HepG2 (cell line): ENCODE data around the gene TSPAN11. TPM values are rescaled to one million over a fixed set of nuclear protein-coding genes. Genes with fewer than 3 reads are reported as not detected.

Source experiments
- ATAC-seq: fragments of 200-7000 bp; cut with Tn5 transposase; 3 replicates; pipeline ENCODE4 v1.9.1; 2020; ENCODE audit warnings: mild to moderate bottlenecking, moderate library complexity
- BruUV-seq: library from RNA; stranded (reverse); fragments of 400-500 nt; replicated peaks from 2 replicates; lab custom pipeline; 2021; lab: Mats Ljungman, UMichigan
- CTCF ChIA-PET: fragments of 300-600 bp; formaldehyde crosslinking; extraction: SDS; loops from one replicate; lab custom pipeline; 2021; ENCODE audit warnings: low total read pairs, inconsistent platforms, low intra/inter-chr PET ratio; lab: Yijun Ruan, JAX
- POLR2A ChIA-PET: fragments of 350-600 bp; sonication (Branson Sonifier 250); formaldehyde crosslinking; loops from one replicate; lab custom pipeline; 2020; ENCODE audit warnings: antibody characterized with exemption, inconsistent platforms; lab: Yijun Ruan, JAX
- DNase-seq: peaks from one replicate; pipeline ENCODE4 v3.0.0-alpha.2; 2015; ENCODE audit warnings: low spot score
- FAIRE-seq: peaks from 3 replicates; lab custom pipeline; 2011; peaks lifted over from hg19 to GRCh38; lab: Jason Lieb, UNC
- H2AFZ ChIP-seq: one replicate; pipeline ENCODE4 v1.6.1; 2011; ENCODE audit warnings: low read length, inconsistent platforms
- H3K27ac ChIP-seq: fragments of 300-600 bp; 3 replicates; pipeline ENCODE4 v1.8.0; 2011; ENCODE audit warnings: mixed run types, mild to moderate bottlenecking, mixed read lengths, low read length, inconsistent platforms; ENCODE audit not compliant: insufficient read depth; ENCODE audit errors: extremely low read length
- H3K27me3 ChIP-seq, 2 experiments: fragments of 200-600 bp in 1 of 2; 2 replicates in 1 of 2; 3 replicates in 1 of 2; pipeline versions ENCODE4 v1.6.0 to v1.8.0; 2011; ENCODE audit warnings: low read length in 2 of 2, mild to moderate bottlenecking in 2 of 2, moderate library complexity in 2 of 2, inconsistent platforms in 1 of 2; ENCODE audit not compliant: insufficient read depth in 2 of 2, control insufficient read depth in 1 of 2
- H3K36me3 ChIP-seq, 2 experiments: fragments of 200-600 bp in 1 of 2; replicated peaks in 1 of 2; 2 replicates in 1 of 2; 3 replicates in 1 of 2; pipeline versions ENCODE4 v1.5.1 to v1.8.0; 2011; ENCODE audit warnings: low read length in 2 of 2, inconsistent platforms in 1 of 2; ENCODE audit not compliant: insufficient read depth in 2 of 2, control insufficient read depth in 1 of 2
- H3K4me1 ChIP-seq: 2 replicates; pipeline ENCODE4 v1.5.1; 2012; ENCODE audit warnings: low read length, inconsistent platforms; ENCODE audit not compliant: insufficient read depth
- H3K4me2 ChIP-seq: 2 replicates; pipeline ENCODE4 v1.6.0; 2011; ENCODE audit warnings: low read depth, low read length, inconsistent platforms
- H3K4me3 ChIP-seq, 3 experiments: fragments of 200-600 bp in 1 of 3; sonication (generic), shearing (Covaris generic) in 1 of 3; replicated peaks in 1 of 3; 2 replicates each; pipeline ENCODE4 v1.5.1; 2011 to 2016; ENCODE audit warnings: low read length in 3 of 3, inconsistent platforms in 2 of 3, low read depth in 2 of 3, mild to moderate bottlenecking in 2 of 3, control low read depth in 1 of 3, mixed read lengths in 1 of 3; ENCODE audit not compliant: insufficient read depth in 1 of 3
- H3K79me2 ChIP-seq: one replicate; pipeline ENCODE4 v1.6.1; 2011; ENCODE audit warnings: low read length, inconsistent platforms; ENCODE audit not compliant: insufficient read depth
- H3K9ac ChIP-seq: 2 replicates; pipeline ENCODE4 v1.6.0; 2011; ENCODE audit warnings: mild to moderate bottlenecking, low read depth, low read length, inconsistent platforms; ENCODE audit not compliant: insufficient read depth
- H3K9me3 ChIP-seq: 2 replicates; pipeline ENCODE4 v1.5.1; 2012; ENCODE audit warnings: mild to moderate bottlenecking, low read length
- H4K20me1 ChIP-seq: 2 replicates; pipeline ENCODE4 v1.6.0; 2011; ENCODE audit warnings: inconsistent platforms, mild to moderate bottlenecking, low read length, moderate library complexity; ENCODE audit not compliant: insufficient read depth
- ETS1 ChIP-seq: sonication (generic); formaldehyde crosslinking; IDR thresholded peaks from 2 replicates; pipeline ENCODE4 v1.4.0; 2020; ENCODE audit warnings: missing genetic modification reagents
- HMGXB4 ChIP-seq, 2 experiments: sonication (generic) in 1 of 2; formaldehyde crosslinking in 1 of 2; IDR thresholded peaks; 2 replicates each; pipeline versions ENCODE4 v1.4.0 to v1.6.1; 2018 to 2020; ENCODE audit warnings: missing genetic modification reagents in 2 of 2, borderline replicate concordance in 1 of 2, low read depth in 1 of 2, mild to moderate bottlenecking in 1 of 2, missing biosample characterization in 1 of 2
- KAT2B ChIP-seq: fragments of 150-350 bp; IDR thresholded peaks from 2 replicates; pipeline ENCODE4 v1.6.1; 2014; ENCODE audit warnings: low read depth, low read length, borderline replicate concordance
- KLF11 ChIP-seq: IDR thresholded peaks from 2 replicates; pipeline ENCODE4 v1.6.1; 2016; ENCODE audit warnings: missing compliant biosample characterization
- U2AF2 ChIP-seq: fragments of 200-400 bp; formaldehyde crosslinking; IDR thresholded peaks from 2 replicates; pipeline ENCODE4 v1.6.1; 2017; ENCODE audit warnings: low read depth, mild to moderate bottlenecking, low read length
- ZBTB37 ChIP-seq: sonication (generic); formaldehyde crosslinking; IDR thresholded peaks from 2 replicates; pipeline ENCODE4 v1.4.0; 2020; ENCODE audit warnings: mild to moderate bottlenecking, missing genetic modification reagents
- ZNF564 ChIP-seq: sonication (generic); formaldehyde crosslinking; IDR thresholded peaks from 2 replicates; pipeline ENCODE4 v1.8.1; 2023; ENCODE audit warnings: mild to moderate bottlenecking, missing genetic modification reagents
- ZNF619 ChIP-seq: sonication (generic); formaldehyde crosslinking; IDR thresholded peaks from 2 replicates; pipeline ENCODE4 v1.4.0; 2020; ENCODE audit warnings: mild to moderate bottlenecking, missing genetic modification reagents
- ZUFSP ChIP-seq: sonication (generic); formaldehyde crosslinking; IDR thresholded peaks from 2 replicates; pipeline ENCODE4 v1.9.0; 2021; ENCODE audit warnings: missing genetic modification reagents, mild to moderate bottlenecking, borderline replicate concordance
- WGBS: methylation state at CpG from one replicate; pipeline ENCODE4 v1.1.6; 2017; ENCODE audit warnings: low lambda C conversion rate; 5-methylcytosine and 5-hydroxymethylcytosine counted together
- in situ Hi-C: cut with HindIII; loops from 2 replicates; pipeline ENCODE4 v1.10.0; 2017; ENCODE audit warnings: low pct_unique_long_range_greater_than_20kb; ENCODE audit not compliant: extremely low pct_ligation_motif_present
- intact Hi-C: fragments of 100-400 bp; cut with micrococcal nuclease; formaldehyde crosslinking; loops from one replicate; pipeline ENCODE4 v1.10.0; 2022; ENCODE audit not compliant: unreplicated experiment
- polyA plus RNA-seq, 8 experiments: library from polyadenylated mRNA; depleted of rRNA in 3 of 8; stranded (reverse) in 7 of 8; unstranded in 1 of 8; fragments of >200 nt; fragmentation: Illumina TruSeq in 4 of 8; extraction: Trizol in 4 of 8; gene quantifications; 2 replicates each; pipeline versions ENCODE4 v1.2.1 to v1.2.3, GENCODE V29; 2011 to 2016; ENCODE audit warnings: low read depth in 4 of 8, missing spikeins in 1 of 8, mixed read lengths in 1 of 8; ENCODE audit not compliant: insufficient read depth in 1 of 8
- total RNA-seq, 5 experiments: library from RNA; depleted of rRNA; stranded (reverse); fragments of >200 nt; fragmentation: Illumina TruSeq; extraction: Trizol; gene quantifications; 2 replicates each; pipeline ENCODE4 v1.2.3, GENCODE V29; 2016; ENCODE audit warnings: low read depth in 1 of 5

Gene TSPAN11
- total and polyA plus RNA-seq, 2 of the 13 experiments (the other 11 are each of a cell fraction or from before 2014, with no cell fraction given): 0.01 to 0.07 TPM

DNA sequence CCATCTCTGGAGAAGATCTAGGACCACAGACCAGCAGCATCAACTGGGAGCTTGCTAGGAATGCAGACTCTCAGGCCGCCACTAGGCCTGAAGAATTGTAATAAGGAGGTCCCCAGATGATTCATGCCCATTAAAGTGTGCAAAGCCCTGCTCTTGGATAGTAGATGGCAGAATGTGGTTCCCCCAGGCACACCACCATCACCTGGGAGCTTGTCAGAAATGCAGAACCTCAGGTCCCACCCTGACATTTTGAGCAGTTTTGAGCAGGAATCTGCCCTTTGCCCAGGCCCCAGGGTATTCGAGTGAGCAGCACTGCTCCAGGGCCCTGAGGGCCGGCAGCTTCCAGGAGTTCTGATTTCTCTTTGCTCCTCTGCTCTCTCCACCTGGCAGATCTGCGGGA, 64.9 kb downstream of the TSPAN11 start:
- TF ChIP-seq ZBTB37 (CRISPR knock-in tag) (no peak), KLF11 (CRISPR knock-in tag) (no peak), U2AF2 (no peak), ZNF619 (CRISPR knock-in tag) (no peak), ETS1 (CRISPR knock-in tag) (no peak), ZNF564 (CRISPR knock-in tag) (no peak), KAT2B (no peak), ZUFSP (no peak), HMGXB4 (CRISPR knock-in tag; IDR thresholded peaks at IDR 0.05; ENCODE audit: borderline replicate concordance in 1 of 2, low read depth in 1 of 2) (no peak)
- CTCF ChIA-PET: no interaction called here
- H3K79me2 ChIP-seq: no peaks in the 10 kb centered on the region
- no peak overlapping the region for H2AFZ ChIP-seq
- BruUV-seq: no TSS peak
- intact Hi-C loops: no loop called here
- FAIRE-seq (no peak), ATAC-seq (no peak), DNase-seq (no peak)
- H3K36me3 ChIP-seq: no peaks in the 10 kb centered on the region
- H3K9me3 ChIP-seq: no peaks in the 10 kb centered on the region
- no peaks in the 10 kb centered on the region for H3K4me1 ChIP-seq
- no peak overlapping the region for H3K4me3 ChIP-seq
- peaks cover 0 to 13% of the 10 kb centered on the region in 2 experiments; a peak in 3 of 5 replicates for H3K27me3 ChIP-seq
- 5% methylated on average over 4 of the region's 4 CpGs for WGBS
- no peaks in the 10 kb centered on the region for H4K20me1 ChIP-seq
- POLR2A ChIA-PET: no interaction called here
- no peak overlapping the region for H3K4me2 ChIP-seq
- H3K27ac ChIP-seq: no peak overlapping the region
- H3K9ac ChIP-seq: no peak overlapping the region
- in situ Hi-C loops: loop anchor here (5.0 kb wide), 1 partner anchor 139 kb away; no protein-coding TSS in a partner anchor
